Cardiac fibroblast (primary cell): Measurements from ENCODE around the gene TMEM59.

ENCODE experiments used
- DNase-seq, 2 donors: peaks; one replicate each; pipeline versions ENCODE4 v3.0.0 to v3.0.0-alpha.2; 2010; ENCODE audit warnings: low read depth in 2 of 2
- H3K4me3 ChIP-seq, 2 donors: replicated peaks in 1 of 2; 1 replicate in 1 of 2; 2 replicates in 1 of 2; pipeline ENCODE4 v1.5.1; 2011; ENCODE audit warnings: low read depth in 2 of 2, low read length in 2 of 2, mild to moderate bottlenecking in 2 of 2, moderate library complexity in 1 of 2
- TF ChIP-seq, protein P1 (sequence below): IDR thresholded peaks from one replicate; pipeline ENCODE4 v1.5.1; 2011; ENCODE audit warnings: low read depth, mild to moderate bottlenecking, low read length, inconsistent platforms

Gene TMEM59

DNA sequence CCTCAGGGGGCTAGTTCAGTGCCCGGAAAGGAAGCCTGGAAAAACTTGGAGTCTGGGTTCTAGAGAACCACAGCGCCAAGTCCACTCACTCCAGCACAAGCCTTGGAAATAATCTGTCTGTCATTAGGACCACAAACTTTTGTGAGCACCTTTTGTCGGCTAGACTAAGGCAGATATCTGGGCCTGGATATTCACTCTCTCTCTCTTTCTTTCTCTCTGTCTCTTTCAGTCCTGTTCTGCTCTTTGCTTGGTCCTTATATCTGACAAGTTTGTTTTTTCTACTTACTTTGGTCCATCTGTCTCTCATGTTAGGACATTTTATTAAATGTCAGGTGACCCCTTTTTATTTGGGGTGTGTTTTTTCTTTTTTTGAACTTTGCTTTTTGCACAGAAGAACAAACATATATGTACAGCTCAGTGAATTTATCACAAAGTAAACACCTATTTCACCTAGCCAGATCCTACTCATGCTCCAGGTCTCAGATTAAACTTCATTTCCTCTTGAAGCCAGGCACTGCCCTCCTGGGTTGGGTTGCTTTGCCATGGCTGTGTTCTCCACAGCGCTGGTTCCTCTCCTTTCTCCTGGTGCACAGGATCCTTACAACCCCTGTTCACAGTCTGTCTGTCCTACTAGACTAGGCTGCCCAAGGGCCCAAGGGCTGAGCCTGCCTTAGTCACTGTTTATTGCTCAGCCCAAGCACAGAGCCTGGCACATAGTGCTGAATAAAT is 41.2 kb upstream of the TMEM59 start:
- no peak for DNase-seq
- TF ChIP-seq, protein P1, sequence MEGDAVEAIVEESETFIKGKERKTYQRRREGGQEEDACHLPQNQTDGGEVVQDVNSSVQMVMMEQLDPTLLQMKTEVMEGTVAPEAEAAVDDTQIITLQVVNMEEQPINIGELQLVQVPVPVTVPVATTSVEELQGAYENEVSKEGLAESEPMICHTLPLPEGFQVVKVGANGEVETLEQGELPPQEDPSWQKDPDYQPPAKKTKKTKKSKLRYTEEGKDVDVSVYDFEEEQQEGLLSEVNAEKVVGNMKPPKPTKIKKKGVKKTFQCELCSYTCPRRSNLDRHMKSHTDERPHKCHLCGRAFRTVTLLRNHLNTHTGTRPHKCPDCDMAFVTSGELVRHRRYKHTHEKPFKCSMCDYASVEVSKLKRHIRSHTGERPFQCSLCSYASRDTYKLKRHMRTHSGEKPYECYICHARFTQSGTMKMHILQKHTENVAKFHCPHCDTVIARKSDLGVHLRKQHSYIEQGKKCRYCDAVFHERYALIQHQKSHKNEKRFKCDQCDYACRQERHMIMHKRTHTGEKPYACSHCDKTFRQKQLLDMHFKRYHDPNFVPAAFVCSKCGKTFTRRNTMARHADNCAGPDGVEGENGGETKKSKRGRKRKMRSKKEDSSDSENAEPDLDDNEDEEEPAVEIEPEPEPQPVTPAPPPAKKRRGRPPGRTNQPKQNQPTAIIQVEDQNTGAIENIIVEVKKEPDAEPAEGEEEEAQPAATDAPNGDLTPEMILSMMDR = no peak
- H3K4me3 ChIP-seq = no peak overlapping the region

DNA sequence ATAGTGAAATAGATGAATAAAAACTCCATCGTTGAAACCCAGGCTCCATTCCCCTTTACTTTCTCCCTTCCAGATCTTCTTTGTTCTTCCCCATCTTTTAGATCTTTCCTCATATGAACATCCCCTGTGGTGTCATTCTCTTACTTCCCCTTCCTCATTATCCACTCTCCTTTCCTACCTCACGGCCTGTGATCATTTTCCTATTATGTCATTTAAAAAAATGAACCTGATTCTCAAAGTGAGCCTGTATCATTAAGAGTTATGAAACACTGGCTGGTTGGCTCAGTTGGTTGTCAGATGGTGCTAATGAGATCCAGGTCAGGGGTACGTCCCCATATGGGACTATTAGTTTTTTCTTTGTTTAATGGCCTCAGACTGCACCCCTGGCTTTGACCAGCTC is 38.7 kb upstream of the TMEM59 start:
- H3K4me3 ChIP-seq = no peak overlapping the region
- DNase-seq = no peak

DNA sequence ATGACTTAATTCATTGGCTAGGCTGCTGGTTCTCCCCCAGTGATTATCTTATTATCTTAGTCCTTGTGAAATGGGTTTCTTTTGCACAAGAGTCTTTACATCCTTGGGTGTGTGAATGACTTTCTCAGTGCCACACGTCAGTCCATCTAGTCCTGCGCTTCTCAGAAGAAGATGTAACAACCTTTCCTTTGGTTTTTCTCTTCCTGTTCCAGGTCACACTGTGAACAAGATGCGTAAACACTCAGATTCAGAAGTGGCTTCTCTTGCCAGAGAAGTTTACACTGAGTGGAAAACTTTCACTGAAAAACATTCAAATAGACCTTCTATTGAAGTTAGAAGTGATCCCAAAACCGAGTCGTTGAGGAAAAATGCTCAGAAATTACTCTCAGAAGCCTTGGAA is 35.4 kb upstream of the TMEM59 start:
- H3K4me3 ChIP-seq = no peak overlapping the region
- TF ChIP-seq, protein P1 = no peak
- no peak for DNase-seq

More for the DNA sequence above, 38.7 kb upstream of the TMEM59 start:
- TF ChIP-seq, protein P1 = no peak

- TF ChIP-seq, protein P1 = no peak
Observed at GRCh38 chr1:54086754-54087153, 33.8 kb upstream of the TMEM59 start.

DNA sequence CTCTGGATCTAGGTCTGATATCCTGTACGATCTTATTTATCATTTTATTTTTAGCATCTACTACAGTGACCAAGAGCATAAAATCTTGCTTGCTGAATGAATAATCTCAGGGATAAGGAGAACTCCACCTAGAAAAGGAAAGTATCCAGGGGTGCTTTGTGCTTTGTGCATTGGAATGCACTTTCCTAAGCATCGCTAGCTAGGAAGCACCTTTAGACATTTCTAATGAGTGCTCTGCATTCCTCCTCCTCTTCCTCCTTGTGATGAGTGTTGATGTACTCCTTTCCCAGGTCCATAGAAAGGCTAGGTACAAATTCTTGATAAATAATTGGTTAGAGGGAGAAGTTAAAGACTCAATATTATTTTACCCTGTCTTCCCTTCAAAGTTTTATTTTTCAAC is 31.8 kb upstream of the TMEM59 start:
- TF ChIP-seq, protein P1 = no peak
- H3K4me3 ChIP-seq = no peak overlapping the region
- no peak for DNase-seq

More at GRCh38 chr1:54086754-54087153, 33.8 kb upstream of the TMEM59 start:
- DNase-seq = no peak
- H3K4me3 ChIP-seq = no peak overlapping the region

DNA sequence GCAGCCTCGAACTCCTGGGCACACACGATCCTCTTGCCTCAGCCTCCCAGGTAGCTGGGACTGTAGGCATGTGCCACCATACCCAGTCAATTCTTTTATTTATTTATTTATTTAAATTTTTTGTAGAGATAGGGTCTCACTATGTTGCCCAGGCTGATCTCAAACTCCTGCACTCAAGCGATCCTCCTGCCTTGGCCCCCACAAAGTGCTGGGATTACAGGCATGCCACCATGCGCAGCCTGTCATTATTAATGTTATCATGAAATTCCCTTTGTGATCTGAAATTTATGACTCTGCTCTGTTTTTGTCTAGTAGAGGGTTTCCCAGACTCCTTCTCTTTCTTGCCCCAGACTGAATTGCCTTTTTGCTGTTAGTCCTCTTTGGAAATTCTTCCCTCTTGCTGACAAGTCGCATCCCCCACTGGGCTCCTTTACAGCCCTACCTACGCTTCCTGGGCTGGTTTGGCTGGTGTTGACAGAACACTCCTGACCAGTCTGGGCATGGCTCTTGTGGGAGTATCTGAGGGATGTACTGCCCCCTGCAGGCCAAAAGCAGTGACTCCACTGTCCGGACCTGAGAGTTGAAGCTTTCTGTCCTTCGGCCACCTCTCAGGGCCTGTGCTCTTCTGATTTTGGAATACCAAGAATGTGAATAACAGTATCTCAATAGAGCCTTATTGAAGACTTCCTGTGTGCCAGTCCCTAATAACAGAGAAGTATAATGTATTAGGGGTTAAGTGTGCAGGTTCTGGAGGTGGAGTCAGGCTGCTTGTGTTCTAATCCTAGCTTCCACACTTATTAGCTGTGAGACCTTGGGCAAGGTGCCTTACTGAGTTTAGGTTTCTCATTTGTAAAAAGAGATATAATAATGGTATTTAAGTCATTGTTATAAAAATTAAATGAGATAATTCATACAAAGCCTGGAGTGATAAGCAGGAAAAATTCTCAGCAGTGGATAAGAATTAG is 28.6 kb upstream of the TMEM59 start:
- no peak overlapping the region for H3K4me3 ChIP-seq
- peak; percentile 81 to 83 for DNase-seq
- TF ChIP-seq, protein P1 = peak; percentile 87
